ENCODE data around the gene RBMS1. TPM values are rescaled to one million over a fixed set of nuclear protein-coding genes. Genes with fewer than 3 reads are reported as not detected.
"Not testable (repeated sequence)": the region's sequence is repeated elsewhere in the genome, so short reads cannot be mapped to it uniquely, and the experiment has no call there.

RBMS1 gene
- total RNA-seq, 1 donor: 121 TPM

DNA sequence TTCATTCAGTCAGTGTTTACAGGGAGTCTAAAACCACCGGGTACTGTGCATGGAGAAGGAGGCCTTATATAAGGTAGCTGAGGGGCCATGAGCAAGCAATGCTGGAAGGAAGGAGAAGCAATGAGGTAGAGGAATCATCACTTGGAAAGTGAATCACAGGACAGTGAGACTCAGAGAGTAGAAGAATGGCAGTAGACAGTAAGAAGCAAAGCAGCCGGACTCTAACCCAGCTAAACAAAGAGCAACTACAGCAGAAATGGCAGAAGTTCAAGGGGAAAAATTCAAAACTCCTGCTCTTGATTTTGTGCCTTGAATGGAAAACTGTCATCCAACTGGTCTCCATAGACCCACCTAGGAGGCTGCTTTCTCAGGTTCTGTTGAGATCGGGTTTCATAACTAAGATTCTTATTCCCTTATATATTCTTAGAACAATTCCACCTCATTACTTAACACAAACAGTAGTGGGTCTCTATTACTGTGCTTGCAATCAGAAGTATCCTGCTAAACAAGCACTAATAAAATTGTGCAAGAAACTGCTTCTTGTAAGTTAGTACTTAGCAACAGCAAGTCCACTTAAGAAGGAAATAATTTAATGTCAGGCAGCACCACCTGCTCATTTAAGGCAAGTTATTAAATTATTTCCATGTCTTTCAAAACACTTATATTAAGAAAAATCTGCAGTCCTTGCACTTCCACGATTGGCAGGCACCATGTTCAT lies 68.0 kb downstream of the RBMS1 start:
- TF ChIP-seq, protein P1, sequence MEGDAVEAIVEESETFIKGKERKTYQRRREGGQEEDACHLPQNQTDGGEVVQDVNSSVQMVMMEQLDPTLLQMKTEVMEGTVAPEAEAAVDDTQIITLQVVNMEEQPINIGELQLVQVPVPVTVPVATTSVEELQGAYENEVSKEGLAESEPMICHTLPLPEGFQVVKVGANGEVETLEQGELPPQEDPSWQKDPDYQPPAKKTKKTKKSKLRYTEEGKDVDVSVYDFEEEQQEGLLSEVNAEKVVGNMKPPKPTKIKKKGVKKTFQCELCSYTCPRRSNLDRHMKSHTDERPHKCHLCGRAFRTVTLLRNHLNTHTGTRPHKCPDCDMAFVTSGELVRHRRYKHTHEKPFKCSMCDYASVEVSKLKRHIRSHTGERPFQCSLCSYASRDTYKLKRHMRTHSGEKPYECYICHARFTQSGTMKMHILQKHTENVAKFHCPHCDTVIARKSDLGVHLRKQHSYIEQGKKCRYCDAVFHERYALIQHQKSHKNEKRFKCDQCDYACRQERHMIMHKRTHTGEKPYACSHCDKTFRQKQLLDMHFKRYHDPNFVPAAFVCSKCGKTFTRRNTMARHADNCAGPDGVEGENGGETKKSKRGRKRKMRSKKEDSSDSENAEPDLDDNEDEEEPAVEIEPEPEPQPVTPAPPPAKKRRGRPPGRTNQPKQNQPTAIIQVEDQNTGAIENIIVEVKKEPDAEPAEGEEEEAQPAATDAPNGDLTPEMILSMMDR (IDR thresholded peaks at IDR 0.05; ENCODE audit: insufficient read depth, low read depth, low read length): no peak
- H3K4me3 ChIP-seq (ENCODE audit: low read depth, low read length): no peak overlapping the region
- DNase-seq (ENCODE audit: low read depth): peak; percentile 41

GRCh38 chr2:160423126-160423525 lies 70.5 kb downstream of the RBMS1 start:
- H3K4me3 ChIP-seq (ENCODE audit: low read depth, low read length): no peak overlapping the region
- TF ChIP-seq, protein P1 (IDR thresholded peaks at IDR 0.05; ENCODE audit: insufficient read depth, low read depth, low read length): no peak
- no peak for DNase-seq (ENCODE audit: low read depth)

GRCh38 chr2:160421646-160422501 lies 71.7 kb downstream of the RBMS1 start:
- DNase-seq (ENCODE audit: low read depth); H3K4me3 ChIP-seq (ENCODE audit: low read depth, low read length): not testable (repeated sequence)

DNA sequence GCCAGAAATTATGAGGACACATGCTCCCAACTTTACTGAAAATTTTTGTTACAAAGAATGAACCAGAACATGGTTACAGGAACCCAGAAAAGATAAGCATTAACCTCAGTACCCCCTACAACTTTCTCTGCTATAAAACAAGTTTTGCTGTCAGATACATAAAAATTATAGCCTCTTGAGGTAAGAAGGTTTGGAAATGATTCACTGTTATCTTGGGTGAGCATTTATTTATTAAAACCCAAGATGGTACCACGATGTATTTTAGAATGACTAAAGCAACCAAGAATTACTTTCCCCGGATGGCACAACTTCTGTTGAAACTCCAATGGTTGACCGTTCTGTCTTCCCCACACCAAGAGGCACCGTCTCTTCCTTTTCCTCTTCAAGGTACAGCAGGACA lies 72.9 kb downstream of the RBMS1 start:
- TF ChIP-seq, protein P1 (IDR thresholded peaks at IDR 0.05; ENCODE audit: insufficient read depth, low read depth, low read length): no peak
- H3K4me3 ChIP-seq (ENCODE audit: low read depth, low read length): no peak overlapping the region
- no peak for DNase-seq (ENCODE audit: low read depth)

GRCh38 chr2:160419776-160420505 lies 73.7 kb downstream of the RBMS1 start:
- TF ChIP-seq, protein P1 (IDR thresholded peaks at IDR 0.05; ENCODE audit: insufficient read depth, low read depth, low read length): no peak
- no peak overlapping the region for H3K4me3 ChIP-seq (ENCODE audit: low read depth, low read length)
- peak; percentile 66 for DNase-seq (ENCODE audit: low read depth)

DNA sequence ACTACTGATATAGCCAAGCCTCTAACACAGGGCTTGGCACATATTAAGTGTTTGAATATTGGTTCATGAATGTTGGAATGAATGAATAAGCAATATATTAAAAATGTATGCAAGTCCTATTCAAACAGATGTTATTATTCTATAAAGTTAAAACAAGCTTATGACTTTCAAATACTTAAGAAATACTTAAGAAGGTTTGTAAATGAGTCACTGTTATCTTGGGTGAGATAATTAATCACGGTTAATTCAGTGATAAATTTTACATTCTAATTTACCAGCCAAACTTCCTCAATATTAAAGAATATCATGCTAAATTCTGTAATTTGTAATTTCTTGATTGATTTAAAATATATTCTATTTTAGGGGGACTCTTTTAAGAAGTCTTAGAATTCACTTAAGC lies 74.8 kb downstream of the RBMS1 start:
- TF ChIP-seq, protein P1 (IDR thresholded peaks at IDR 0.05; ENCODE audit: insufficient read depth, low read depth, low read length): no peak
- no peak overlapping the region for H3K4me3 ChIP-seq (ENCODE audit: low read depth, low read length)
- DNase-seq (ENCODE audit: low read depth): no peak

GRCh38 chr2:160418398-160418765 lies 75.2 kb downstream of the RBMS1 start:
- TF ChIP-seq, protein P1 (IDR thresholded peaks at IDR 0.05; ENCODE audit: insufficient read depth, low read depth, low read length): no peak
- DNase-seq (ENCODE audit: low read depth): no peak
- H3K4me3 ChIP-seq (ENCODE audit: low read depth, low read length): no peak overlapping the region

Measured in fibroblast of villous mesenchyme (primary cell).